GM06990 (cell line): ENCODE measurements around the gene TLE1.
"Not testable (repeated sequence)": the region's sequence is repeated elsewhere in the genome, so short reads cannot be mapped to it uniquely, and the experiment has no call there.

ENCODE experiments used
- DNase-seq: peaks from one replicate; pipeline ENCODE4 v3.0.0-alpha.2; 2011; ENCODE audit not compliant: insufficient read length; ENCODE audit errors: extremely low read depth
- H3K27me3 ChIP-seq: replicated peaks from 2 replicates; pipeline ENCODE4 v1.6.0; 2011; ENCODE audit warnings: low read length; ENCODE audit not compliant: control insufficient read depth, insufficient read depth
- H3K36me3 ChIP-seq: 2 replicates; pipeline ENCODE4 v1.5.1; 2011; ENCODE audit warnings: low read length; ENCODE audit not compliant: control insufficient read depth, insufficient read depth
- H3K4me3 ChIP-seq: replicated peaks from 2 replicates; pipeline ENCODE4 v1.5.1; 2011; ENCODE audit warnings: low read depth, mild to moderate bottlenecking, control low read depth, low read length
- CTCF ChIP-seq: IDR thresholded peaks from 2 replicates; pipeline ENCODE4 v1.5.1; 2011; ENCODE audit warnings: low read length, control low read depth, mild to moderate bottlenecking, inconsistent platforms; ENCODE audit not compliant: insufficient read depth, poor library complexity, severe bottlenecking

The TLE1 gene

GRCh38 chr9:81597419-81598122, 91.8 kb downstream of the TLE1 start:
- Histone ChIP-seq H3K4me3 (no peak overlapping the region), H3K36me3 (no peaks in the 10 kb centered on the region), H3K27me3 (no peaks in the 10 kb centered on the region)
- DNase-seq = no peak
- TF ChIP-seq CTCF = no peak

GRCh38 chr9:81596679-81597418, 92.5 kb downstream of the TLE1 start:
- TF ChIP-seq CTCF = no peak
- H3K36me3 ChIP-seq = no peaks in the 10 kb centered on the region
- no peaks in the 10 kb centered on the region for H3K27me3 ChIP-seq
- DNase-seq = no peak
- no peak overlapping the region for H3K4me3 ChIP-seq

GRCh38 chr9:81595887-81596543, 93.3 kb downstream of the TLE1 start:
- H3K36me3 ChIP-seq = no peaks in the 10 kb centered on the region
- no peak for TF ChIP-seq CTCF
- no peaks in the 10 kb centered on the region for H3K27me3 ChIP-seq
- DNase-seq = no peak
- H3K4me3 ChIP-seq = no peak overlapping the region

- not testable (repeated sequence) for DNase-seq, H3K27me3 ChIP-seq, H3K36me3 ChIP-seq, H3K4me3 ChIP-seq
Observed at GRCh38 chr9:81595293-81595692, 94.1 kb downstream of the TLE1 start.

- Histone ChIP-seq H3K4me3 (no peak overlapping the region), H3K27me3 (no peaks in the 10 kb centered on the region), H3K36me3 (no peaks in the 10 kb centered on the region)
- no peak for DNase-seq
- TF ChIP-seq CTCF = no peak
Observed at GRCh38 chr9:81594415-81594814, 94.9 kb downstream of the TLE1 start.

- H3K27me3 ChIP-seq = no peaks in the 10 kb centered on the region
- H3K36me3 ChIP-seq = no peaks in the 10 kb centered on the region
- H3K4me3 ChIP-seq = no peak overlapping the region
- no peak for DNase-seq
- no peak for TF ChIP-seq CTCF
Observed at GRCh38 chr9:81592887-81593266, 96.5 kb downstream of the TLE1 start.
